H1 (cell line): ENCODE measurements around the gene CYP2S1. TPM values are rescaled to one million over a fixed set of nuclear protein-coding genes. Genes with fewer than 3 reads are reported as not detected.

Experiments
- CHD7 ChIP-seq: fragments of 300-600 bp; sonication (generic); IDR thresholded peaks from 2 replicates; pipeline ENCODE4 v1.7.1; 2012; ENCODE audit warnings: low read length, moderate library complexity, mild to moderate bottlenecking, inconsistent platforms; ENCODE audit not compliant: insufficient replicate concordance
- FOSL1 ChIP-seq: IDR thresholded peaks from 2 replicates; pipeline ENCODE4 v1.6.1; 2011; ENCODE audit warnings: mild to moderate bottlenecking, low read depth, low read length, moderate library complexity; ENCODE audit not compliant: insufficient read depth
- POLR2AphosphoS5 ChIP-seq: IDR thresholded peaks from 2 replicates; pipeline ENCODE4 v1.6.1; 2011; ENCODE audit warnings: low read depth, low read length
- polyA plus RNA-seq, 7 experiments: library from polyadenylated mRNA; depleted of rRNA in 3 of 7; stranded (reverse) in 5 of 7; unstranded in 2 of 7; fragments of >200 nt in 5 of 7; fragments of 200-250 nt in 2 of 7; gene quantifications; 1 replicate in 5 of 7; 2 replicates in 1 of 7; 4 replicates in 1 of 7; pipeline versions ENCODE4 v1.2.1 to v1.2.3, GENCODE V29; 2011 to 2013; ENCODE audit warnings: missing spikeins in 2 of 7, mixed read lengths in 2 of 7
- total RNA-seq: library from RNA; stranded (reverse); fragmentation: NEBNext Ultra II Directional; extraction: Animal tissue kit (Norgen Biotek cat#: 25700); gene quantifications from 2 replicates; pipeline ENCODE4 v1.2.1, GENCODE V29; 2021

The CYP2S1 gene
- total and polyA plus RNA-seq, 2 of the 8 experiments (the other 6 are each of a cell fraction or from before 2014, with no cell fraction given) = 97.9 to 245 TPM

DNA sequence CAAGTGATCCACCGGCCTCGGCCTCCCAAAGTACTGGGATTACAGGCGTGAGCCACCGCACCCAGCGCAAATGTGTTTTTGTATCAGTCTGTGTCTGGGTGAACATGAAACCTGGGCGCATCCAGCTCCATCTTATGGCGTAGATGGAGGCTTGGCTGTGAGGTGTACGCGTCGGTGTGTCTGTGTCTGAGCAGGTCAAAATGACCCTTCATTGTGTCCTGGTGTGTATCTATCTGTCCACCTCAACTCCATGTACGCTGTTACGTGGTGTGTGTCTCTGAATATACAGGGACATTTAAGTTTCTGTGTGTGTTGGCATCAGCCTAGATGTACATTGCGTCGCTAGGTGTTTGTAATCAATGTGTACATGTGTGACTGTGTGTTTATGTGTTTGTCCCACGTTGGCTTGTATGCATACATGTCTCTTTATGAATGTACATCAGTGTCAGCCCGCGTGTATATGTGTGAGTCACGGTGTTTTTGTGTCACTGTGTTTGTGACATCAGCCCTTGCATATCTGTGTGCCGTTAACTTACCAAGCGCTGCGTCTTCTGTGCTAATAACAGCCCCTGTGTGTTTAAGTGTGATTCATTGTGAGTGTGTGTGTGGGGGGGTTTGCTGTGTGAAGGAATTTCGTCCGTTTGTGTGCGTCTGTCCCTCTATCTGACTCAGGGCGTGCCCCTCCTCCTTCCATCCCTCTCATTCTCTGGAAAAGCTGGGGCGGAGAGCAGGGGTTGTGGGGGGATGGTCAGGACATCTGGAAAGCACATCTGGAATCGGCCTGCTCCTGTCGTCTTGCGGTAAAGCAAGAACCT is 32.4 kb downstream of the CYP2S1 start (continued):
- TF ChIP-seq CHD7 = no peak
- TF ChIP-seq FOSL1 = no peak
- TF ChIP-seq POLR2AphosphoS5 = peak; percentile 50; the same call in 1 of the 2 replicates
